NCI-H524 (cell line): ENCODE data around the gene NDST3.

Experiments
- DNase-seq, 2 experiments: peaks; one replicate each; lab custom pipeline; 2025; lab: John Stamatoyannopoulos, UW

The NDST3 gene

DNA sequence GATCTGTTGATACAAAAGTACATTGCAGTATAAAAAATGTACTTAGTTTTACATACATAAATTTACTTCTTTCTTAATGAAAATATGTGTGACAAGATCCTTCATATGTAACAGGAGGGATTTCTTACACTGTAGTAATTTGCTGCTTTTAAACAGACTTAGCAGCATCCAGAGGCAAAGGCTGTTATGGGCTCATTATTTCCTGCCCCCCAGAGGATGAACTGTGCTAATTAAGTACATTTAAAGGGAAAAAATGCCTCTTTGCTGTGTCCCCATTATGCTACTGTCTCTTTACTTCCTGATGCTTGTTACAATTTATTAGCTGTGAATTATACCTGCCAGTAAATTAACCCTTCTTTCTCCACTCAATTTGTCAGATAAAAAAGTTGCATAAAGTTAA lies 47.1 kb downstream of the NDST3 start:
- DNase-seq, result no peak

GRCh38 chr4:118082182-118082581 lies 47.9 kb downstream of the NDST3 start:
- no peak for DNase-seq

GRCh38 chr4:118085700-118086099 lies 51.4 kb downstream of the NDST3 start:
- no peak for DNase-seq

GRCh38 chr4:118086344-118086743 lies 52.1 kb downstream of the NDST3 start:
- no peak for DNase-seq

- DNase-seq, result no peak
These were observed 53.1 kb downstream of the NDST3 start for GRCh38 chr4:118087366-118087765.

DNA sequence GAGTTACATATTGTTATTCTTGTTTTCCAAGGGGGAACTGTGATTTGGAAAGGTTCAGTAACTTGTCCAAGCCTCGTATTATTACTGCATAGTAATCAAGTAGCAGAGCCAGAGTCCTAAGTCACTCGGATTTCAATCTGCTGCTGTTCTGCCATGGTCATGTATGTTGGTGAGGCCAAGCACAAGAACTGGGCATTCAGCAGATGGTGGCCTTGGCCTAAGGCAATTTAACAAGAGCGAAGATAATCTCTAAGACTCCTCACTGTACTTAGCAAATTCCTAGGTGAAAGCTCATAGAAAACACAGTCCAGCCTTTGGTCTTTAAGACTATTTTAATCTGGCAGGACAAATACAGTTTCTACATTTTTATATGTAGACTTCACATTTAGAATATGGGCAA lies 64.8 kb downstream of the NDST3 start:
- DNase-seq, result peak; percentile 31 to 65

GRCh38 chr4:118102195-118102594 lies 67.9 kb downstream of the NDST3 start:
- DNase-seq, result no peak

DNA sequence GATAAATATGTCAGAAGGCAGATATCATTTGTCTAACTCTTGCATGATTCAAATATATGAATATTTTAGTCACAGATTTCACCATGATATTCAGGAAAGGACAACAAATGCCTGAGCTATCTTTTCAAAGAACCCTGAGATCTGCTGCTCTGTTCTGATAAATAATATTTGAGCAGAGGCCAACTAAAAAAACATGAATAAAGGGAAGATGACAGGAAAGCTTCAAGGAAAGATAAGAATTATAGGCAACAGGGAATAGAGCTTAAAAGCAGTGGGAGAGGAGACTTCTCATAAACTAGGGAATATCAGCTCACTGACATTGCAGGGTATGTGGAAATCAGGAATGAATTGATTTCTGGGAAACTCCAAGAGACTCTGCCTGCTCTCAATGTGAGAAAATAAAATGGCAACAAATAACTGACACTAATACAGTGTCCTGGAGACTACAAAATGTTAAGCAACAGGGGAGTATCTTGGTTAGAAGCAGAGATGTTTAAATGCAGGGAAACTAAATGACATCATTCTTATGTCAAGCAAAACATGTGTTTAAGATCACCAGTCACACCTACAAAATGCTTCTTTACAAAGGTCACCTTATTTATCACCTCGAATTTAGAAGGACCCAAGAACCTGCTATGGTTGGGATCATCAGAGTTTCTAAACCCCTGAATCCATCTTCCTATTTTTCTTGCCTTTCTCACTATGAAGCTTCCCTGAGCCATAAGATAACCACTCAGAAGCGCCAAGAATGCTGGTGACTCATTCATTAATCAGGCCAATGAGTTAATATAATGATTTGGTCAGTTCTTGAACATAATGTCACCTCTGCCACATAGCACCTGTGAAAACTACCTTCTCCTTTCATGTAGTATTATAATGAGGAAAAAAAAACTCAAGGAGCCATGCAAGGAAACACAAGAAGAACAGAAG lies 78.1 kb downstream of the NDST3 start:
- DNase-seq, result no peak

GRCh38 chr4:118113220-118113619 lies 78.9 kb downstream of the NDST3 start:
- DNase-seq, result no peak

GRCh38 chr4:118114720-118115119 lies 80.4 kb downstream of the NDST3 start:
- no peak for DNase-seq

DNA sequence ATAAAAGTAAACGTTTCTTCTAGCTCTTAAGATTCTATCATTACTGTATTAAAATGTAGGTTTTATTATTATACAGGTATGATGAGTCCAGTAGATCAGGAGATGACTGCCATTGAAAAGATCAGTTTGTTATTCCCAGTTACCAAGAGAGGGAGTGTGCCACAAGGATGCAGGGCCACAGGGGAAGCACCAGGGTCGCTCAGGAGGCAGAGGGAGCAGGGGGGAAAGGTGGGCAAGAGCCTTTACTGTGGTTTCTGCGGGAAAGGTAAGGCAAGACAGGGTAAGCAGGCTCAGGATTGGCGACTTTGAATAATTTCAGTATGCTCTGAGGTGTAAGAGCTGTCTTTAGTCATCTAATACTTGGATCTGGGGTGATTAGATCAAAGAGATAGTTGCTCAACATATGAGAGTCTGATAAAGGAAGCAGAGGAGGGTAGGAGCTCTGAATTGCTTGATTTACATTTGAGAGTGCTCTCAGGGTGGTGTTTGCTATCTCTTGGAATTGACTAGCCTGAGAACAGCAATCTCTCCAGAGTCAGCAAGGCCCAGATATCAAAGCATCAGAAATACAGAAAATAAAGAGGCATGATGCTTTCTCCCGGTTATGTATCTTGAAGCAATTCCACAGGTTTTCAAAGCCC lies 86.0 kb downstream of the NDST3 start:
- no peak for DNase-seq

GRCh38 chr4:118124997-118125396 lies 90.7 kb downstream of the NDST3 start:
- no peak for DNase-seq

- DNase-seq, result no peak
These were observed 105.0 kb downstream of the NDST3 start for GRCh38 chr4:118139241-118139640.

GRCh38 chr4:118141240-118141639 lies 107.0 kb downstream of the NDST3 start:
- DNase-seq, result no peak

- DNase-seq, result no peak
These were observed 120.4 kb downstream of the NDST3 start for GRCh38 chr4:118154649-118155048.

- no peak for DNase-seq
These were observed 121.2 kb downstream of the NDST3 start for GRCh38 chr4:118155516-118155915.

DNA sequence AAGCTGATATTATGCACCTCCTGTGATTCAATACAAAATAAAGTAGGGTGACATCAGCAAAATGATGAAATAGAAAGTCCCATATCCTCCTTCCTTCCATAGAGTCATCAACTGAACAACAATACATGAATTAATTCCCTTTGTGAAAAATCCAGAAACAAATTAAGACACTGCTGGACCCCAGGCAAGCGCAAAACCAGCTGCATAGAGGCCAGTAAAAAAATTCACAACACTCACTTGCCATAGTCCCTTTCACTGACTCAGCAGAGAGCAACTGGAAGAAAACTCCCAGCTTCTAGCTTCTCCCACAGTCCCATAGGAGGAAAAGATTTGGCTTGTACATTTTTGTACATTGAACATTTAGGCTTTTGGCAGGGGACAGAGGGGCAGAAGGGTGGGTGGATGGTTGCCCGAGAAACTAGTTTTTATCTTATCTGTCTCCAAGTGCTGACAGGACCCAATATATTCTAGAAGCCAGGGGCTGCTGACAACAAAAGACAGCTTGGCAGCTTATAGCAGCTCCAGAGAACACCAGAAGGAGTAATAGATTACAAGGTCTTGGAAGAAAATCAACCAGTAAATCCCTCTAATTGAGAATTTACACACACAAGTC lies 124.6 kb downstream of the NDST3 start:
- DNase-seq, result no peak

- no peak for DNase-seq
These were observed 133.0 kb downstream of the NDST3 start for GRCh38 chr4:118167306-118167705.

DNA sequence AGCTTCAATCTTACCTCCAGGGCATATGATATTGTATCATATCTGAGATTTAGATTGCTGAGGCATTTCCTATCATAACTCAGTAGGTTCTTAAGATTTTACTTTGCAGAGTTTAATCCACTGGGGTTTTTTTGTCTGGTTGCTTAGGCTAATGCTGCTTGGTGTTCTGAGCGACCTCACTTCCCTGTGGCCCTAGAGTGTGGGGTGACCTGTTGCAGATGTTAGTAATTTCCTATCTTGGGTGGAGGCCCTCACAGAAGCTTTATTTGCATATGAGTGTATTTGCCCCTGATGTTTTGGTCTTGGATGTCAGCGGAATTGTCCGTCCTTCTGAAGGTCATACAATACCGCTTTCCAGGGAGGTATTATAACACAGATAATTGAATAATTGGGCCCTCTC lies 137.1 kb downstream of the NDST3 start:
- no peak for DNase-seq

DNA sequence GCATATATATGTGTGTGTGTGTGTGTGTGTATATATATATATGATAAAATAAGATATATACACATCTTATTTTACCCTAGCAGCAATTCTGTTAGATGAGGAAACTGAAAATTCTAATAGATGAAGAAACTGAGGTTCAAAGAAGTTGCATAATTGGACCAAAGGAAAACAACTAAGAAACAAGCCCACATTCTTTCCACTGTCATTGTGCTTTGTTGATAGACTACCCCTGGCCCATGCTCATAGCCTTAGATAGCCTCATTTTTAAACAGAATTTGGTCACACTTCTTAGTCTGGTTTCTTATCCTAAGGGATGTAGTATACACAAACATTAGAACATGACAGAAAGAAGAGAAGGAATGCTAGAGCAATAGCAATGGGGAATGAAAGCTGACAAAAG lies 138.8 kb downstream of the NDST3 start:
- DNase-seq, result no peak

- DNase-seq, result no peak
These were observed 139.9 kb downstream of the NDST3 start for GRCh38 chr4:118173956-118174725.

- no peak for DNase-seq
These were observed 141.2 kb downstream of the NDST3 start for GRCh38 chr4:118175506-118175905.
